HG03066 (cell line): ENCODE data around the gene KLHL36.
A peak's percentile ranks its signal among the peaks of the same experiment; 100 is the strongest.
"Not testable (repeated sequence)": the region's sequence is repeated elsewhere in the genome, so short reads cannot be mapped to it uniquely, and the experiment has no call there.

Experiments used
- ATAC-seq: cut with Tn5 transposase; IDR thresholded peaks from one replicate; pipeline ENCODE4 v1.9.1; 2021; ENCODE audit warnings: low read depth; ENCODE audit not compliant: unreplicated experiment

KLHL36 gene

GRCh38 chr16:84689111-84689510 is 40.8 kb downstream of the KLHL36 start:
- no peak for ATAC-seq

- no peak for ATAC-seq
These were observed 41.9 kb downstream of the KLHL36 start for GRCh38 chr16:84690088-84690819.

- ATAC-seq, result no peak
These were observed 44.3 kb downstream of the KLHL36 start for GRCh38 chr16:84692451-84693214.

- ATAC-seq, result not testable (repeated sequence)
These were observed 45.6 kb downstream of the KLHL36 start for GRCh38 chr16:84693869-84694268.

GRCh38 chr16:84694980-84695379 is 46.7 kb downstream of the KLHL36 start:
- ATAC-seq, result no peak

- ATAC-seq, result no peak
These were observed 50.9 kb downstream of the KLHL36 start for GRCh38 chr16:84699147-84699711.

GRCh38 chr16:84699712-84700445 is 51.6 kb downstream of the KLHL36 start, which contains the start of gene USP10:
Gene USP10 (plus strand): TSS chr16:84700000. CDS start chr16:84700091, 91 bp downstream.
- peak; percentile 67 for ATAC-seq

GRCh38 chr16:84700446-84701300 is 52.4 kb downstream of the KLHL36 start:
- peak; percentile 39 for ATAC-seq

GRCh38 chr16:84703681-84704080 is 55.4 kb downstream of the KLHL36 start:
- ATAC-seq, result no peak

- no peak for ATAC-seq
These were observed 55.9 kb downstream of the KLHL36 start for GRCh38 chr16:84704253-84704652.

- no peak for ATAC-seq
These were observed 58.5 kb downstream of the KLHL36 start for GRCh38 chr16:84706856-84707255.

- no peak for ATAC-seq
These were observed 61.3 kb downstream of the KLHL36 start for GRCh38 chr16:84709609-84710008.

GRCh38 chr16:84710686-84711085 is 62.4 kb downstream of the KLHL36 start:
- no peak for ATAC-seq
